NCI-H510A treated with DMSO at 0.1 percent for 48 hours (cell line): ENCODE data around the gene MOB1A.

Experiments used
- DNase-seq: peaks from one replicate; lab custom pipeline; 2025; lab: John Stamatoyannopoulos, UW

Gene MOB1A

GRCh38 chr2:74103763-74104162, 74.9 kb downstream of the MOB1A start:
- no peak for DNase-seq
